GM12878 (cell line): ENCODE results near the gene TM9SF4.

Experiments used
- HDAC6 ChIP-seq: fragments of 200-600 bp; sonication (generic); IDR thresholded peaks from one replicate; pipeline ENCODE4 v1.8.0; 2017; ENCODE audit warnings: antibody characterized with exemption; ENCODE audit not compliant: unreplicated experiment
- MXI1 ChIP-seq: fragments of 150-350 bp; IDR thresholded peaks from 2 replicates; pipeline ENCODE4 v1.6.1; 2011; ENCODE audit warnings: low read depth, mild to moderate bottlenecking, inconsistent platforms, low read length, improper control_type of control experiment
- USF2 ChIP-seq: IDR thresholded peaks from 2 replicates; pipeline ENCODE4 v1.6.1; 2011; ENCODE audit warnings: low read depth, low read length, improper control_type of control experiment, borderline replicate concordance

DNA sequence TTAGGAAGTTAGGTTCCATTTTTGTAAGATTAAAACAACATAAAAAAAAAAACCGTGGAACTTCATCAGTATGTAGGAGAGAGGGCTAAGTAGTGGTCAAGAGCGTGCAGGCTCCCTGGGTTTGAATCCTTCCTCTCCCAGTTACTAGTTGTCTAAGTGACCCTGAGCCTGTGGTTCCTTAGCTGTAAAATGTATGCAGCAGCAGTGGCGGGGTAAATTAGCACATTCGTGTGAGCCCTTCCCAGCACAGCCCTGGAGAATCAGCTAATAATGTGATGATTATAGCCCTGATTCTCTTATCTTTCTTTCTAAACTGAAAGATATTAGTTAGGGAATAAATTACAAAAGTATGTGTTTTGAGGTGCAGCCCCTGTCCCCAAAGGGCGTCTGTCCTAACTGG is 32.6 kb downstream of the TM9SF4 start:
- TF ChIP-seq MXI1, result no peak
- no peak for TF ChIP-seq HDAC6
- TF ChIP-seq USF2, result no peak
